Activated CD8-positive, alpha-beta T cell treated with anti-CD3 and anti-CD28 coated beads for 36 hours (primary cell): Measurements from ENCODE around the gene ZNF77. TPM values are rescaled to one million over a fixed set of nuclear protein-coding genes. Genes with fewer than 3 reads are reported as not detected.
A peak's percentile ranks its signal among the peaks of the same experiment; 100 is the strongest.

Experiments
- ATAC-seq: fragments of 200-7000 bp; cut with Tn5 transposase; one replicate; pipeline ENCODE4 v1.10.0; 2021; ENCODE audit warnings: mild to moderate bottlenecking, moderate library complexity
- CTCF ChIA-PET: fragments of 350-600 bp; sonication (Branson Sonifier 250); formaldehyde crosslinking; loops from one replicate; lab custom pipeline; 2021; ENCODE audit warnings: antibody characterized with exemption; lab: Charles Lee
- POLR2A ChIA-PET: fragments of 350-600 bp; sonication (Branson Sonifier 250); formaldehyde crosslinking; loops from one replicate; lab custom pipeline; 2021; ENCODE audit warnings: antibody characterized with exemption; lab: Charles Lee
- DNase-seq: peaks from one replicate; pipeline ENCODE4 v3.0.0-alpha.2; 2020
- H3K27ac Mint-ChIP-seq: one replicate; pipeline ENCODE4 v1.8.0; 2021; ENCODE audit warnings: mild to moderate bottlenecking, mixed read lengths
- H3K27me3 Mint-ChIP-seq: one replicate; pipeline ENCODE4 v1.8.0; 2021; ENCODE audit warnings: mixed read lengths
- H3K36me3 Mint-ChIP-seq: one replicate; pipeline ENCODE4 v1.8.0; 2021; ENCODE audit warnings: low read depth, mixed read lengths
- H3K4me1 Mint-ChIP-seq: one replicate; pipeline ENCODE4 v1.8.0; 2021; ENCODE audit warnings: low read depth, mixed read lengths
- H3K4me3 Mint-ChIP-seq: one replicate; pipeline ENCODE4 v1.8.0; 2021; ENCODE audit warnings: mild to moderate bottlenecking, moderate library complexity, mixed read lengths
- H3K9me3 Mint-ChIP-seq: one replicate; pipeline ENCODE4 v1.8.0; 2021; ENCODE audit warnings: mixed read lengths
- intact Hi-C: fragments of 100-400 bp; cut with micrococcal nuclease; formaldehyde crosslinking; loops from one replicate; pipeline ENCODE4 v1.10.0; 2022
- total RNA-seq, 2 experiments: library from RNA; stranded (reverse); gene quantifications; one replicate each; pipeline ENCODE4 v1.2.3, GENCODE V29; 2021
- TF ChIP-seq, protein P1 (sequence below): fragments of 200-600 bp; IDR thresholded peaks from one replicate; pipeline ENCODE4 v1.8.0; 2022; ENCODE audit warnings: antibody characterized with exemption, mild to moderate bottlenecking

Gene ZNF77
- total RNA-seq, 2 experiments from 2014 or later: 2.6 to 2.8 TPM

DNA sequence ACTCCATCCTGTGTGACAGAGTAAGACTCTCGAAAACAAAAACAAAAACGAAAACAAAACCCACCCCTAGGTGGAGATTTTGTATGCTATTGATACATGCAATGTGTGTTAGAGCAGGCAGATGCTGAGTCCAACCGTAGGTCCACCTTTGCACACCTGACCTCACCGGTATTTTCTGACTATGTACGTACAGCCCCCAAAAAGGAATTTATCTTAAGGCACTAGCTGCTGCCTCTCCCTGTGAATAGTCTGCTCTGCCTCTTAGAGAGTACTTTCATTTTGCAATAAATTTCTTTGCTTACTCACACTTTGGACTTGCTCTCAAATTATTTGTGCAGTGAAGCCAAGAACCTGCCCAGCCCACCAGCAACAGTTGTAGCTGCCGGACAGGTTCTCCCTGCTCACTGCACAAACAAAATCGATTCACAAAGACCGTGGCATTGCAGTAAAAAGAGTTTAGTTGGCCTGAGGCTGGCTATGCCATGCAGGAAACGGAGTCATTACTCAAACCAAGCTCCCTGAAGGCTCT is 8.2 kb upstream of the ZNF77 start:
- peaks cover 12% of the 10 kb centered on the region for H3K4me1 Mint-ChIP-seq
- H3K9me3 Mint-ChIP-seq: no peaks in the 10 kb centered on the region
- TF ChIP-seq, protein P1, sequence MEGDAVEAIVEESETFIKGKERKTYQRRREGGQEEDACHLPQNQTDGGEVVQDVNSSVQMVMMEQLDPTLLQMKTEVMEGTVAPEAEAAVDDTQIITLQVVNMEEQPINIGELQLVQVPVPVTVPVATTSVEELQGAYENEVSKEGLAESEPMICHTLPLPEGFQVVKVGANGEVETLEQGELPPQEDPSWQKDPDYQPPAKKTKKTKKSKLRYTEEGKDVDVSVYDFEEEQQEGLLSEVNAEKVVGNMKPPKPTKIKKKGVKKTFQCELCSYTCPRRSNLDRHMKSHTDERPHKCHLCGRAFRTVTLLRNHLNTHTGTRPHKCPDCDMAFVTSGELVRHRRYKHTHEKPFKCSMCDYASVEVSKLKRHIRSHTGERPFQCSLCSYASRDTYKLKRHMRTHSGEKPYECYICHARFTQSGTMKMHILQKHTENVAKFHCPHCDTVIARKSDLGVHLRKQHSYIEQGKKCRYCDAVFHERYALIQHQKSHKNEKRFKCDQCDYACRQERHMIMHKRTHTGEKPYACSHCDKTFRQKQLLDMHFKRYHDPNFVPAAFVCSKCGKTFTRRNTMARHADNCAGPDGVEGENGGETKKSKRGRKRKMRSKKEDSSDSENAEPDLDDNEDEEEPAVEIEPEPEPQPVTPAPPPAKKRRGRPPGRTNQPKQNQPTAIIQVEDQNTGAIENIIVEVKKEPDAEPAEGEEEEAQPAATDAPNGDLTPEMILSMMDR: no peak
- H3K4me3 Mint-ChIP-seq: no peak overlapping the region
- intact Hi-C loops: loop anchor here (10.0 kb wide), 1 partner anchor 112 kb away; the partner anchor contains the start of gene TLE5
- DNase-seq (no peak), ATAC-seq (no peak)
- no peak overlapping the region for H3K27ac Mint-ChIP-seq
- ChIA-PET CTCF (interaction anchor here (0.8 to 5.6 kb wide), 5 partner anchors 8 to 176 kb away, joined by 3 to 52 read pairs (median 4); no protein-coding TSS in a partner anchor), POLR2A (no interaction called here)
- H3K27me3 Mint-ChIP-seq: no peaks in the 10 kb centered on the region
- peaks cover 6% of the 10 kb centered on the region for H3K36me3 Mint-ChIP-seq

DNA sequence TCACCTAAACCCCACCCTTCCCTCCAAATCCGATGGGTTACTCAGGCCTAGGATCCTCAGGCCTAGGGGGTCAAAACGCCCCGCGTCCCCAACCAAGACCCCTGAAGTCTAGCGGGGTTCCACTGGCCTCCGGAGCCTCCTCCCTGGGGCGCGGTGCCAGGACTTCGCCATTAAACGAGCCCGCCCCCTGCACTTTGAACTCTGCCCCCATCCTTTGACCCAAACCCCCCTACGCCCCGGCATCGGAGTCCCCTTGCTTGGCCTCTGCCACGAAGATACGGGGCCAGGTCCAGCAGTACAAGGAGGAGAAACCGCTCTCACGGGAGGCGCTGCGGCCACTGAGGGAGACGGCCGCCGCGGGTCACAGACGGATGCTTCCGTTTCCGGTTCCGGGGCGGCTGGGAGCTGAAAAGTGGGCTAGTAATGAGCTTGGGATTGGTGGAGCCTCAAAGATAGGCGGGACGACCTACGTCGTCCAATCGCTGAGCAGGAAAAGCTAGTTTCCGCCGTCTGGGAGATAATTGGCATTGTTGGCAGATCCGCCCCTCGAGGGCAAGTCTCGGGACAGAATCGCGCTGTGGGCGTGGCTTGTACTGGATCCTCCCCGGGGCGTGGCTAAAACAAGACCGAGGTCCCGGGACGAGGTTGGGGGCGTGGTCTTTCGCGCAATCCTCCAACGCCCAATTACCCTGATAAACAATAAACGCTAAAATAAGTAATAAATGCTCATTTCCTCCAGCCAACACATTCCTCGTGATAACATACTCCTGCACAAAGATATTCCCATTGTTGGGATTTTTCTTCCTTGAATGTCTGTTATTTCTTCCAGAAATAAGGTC is 5.7 kb upstream of the ZNF77 start:
- peak; percentile 96 for ATAC-seq
- peaks cover 12% of the 10 kb centered on the region for H3K36me3 Mint-ChIP-seq
- peak overlapping the region; percentile 96 for H3K27ac Mint-ChIP-seq
- TF ChIP-seq, protein P1: no peak
- intact Hi-C loops: loop anchor here (10.0 kb wide), 1 partner anchor 114 kb away; the partner anchor contains the start of gene TLE5
- H3K4me3 Mint-ChIP-seq: peak overlapping the region; percentile 92
- peaks cover 21% of the 10 kb centered on the region for H3K4me1 Mint-ChIP-seq
- no peaks in the 10 kb centered on the region for H3K27me3 Mint-ChIP-seq
- CTCF ChIA-PET: interaction anchor here (0.6 to 5.6 kb wide), 53 partner anchors 9 to 535 kb away, joined by 3 to 52 read pairs (median 5); partner anchors contain the start of genes GNA11, GNA15, S1PR4 and THOP1
- POLR2A ChIA-PET: interaction anchor here (0.9 kb wide), 1 partner anchor 154 kb away, joined by 3 read pairs; no protein-coding TSS in a partner anchor
- peak; percentile 100 for DNase-seq
- H3K9me3 Mint-ChIP-seq: no peaks in the 10 kb centered on the region

DNA sequence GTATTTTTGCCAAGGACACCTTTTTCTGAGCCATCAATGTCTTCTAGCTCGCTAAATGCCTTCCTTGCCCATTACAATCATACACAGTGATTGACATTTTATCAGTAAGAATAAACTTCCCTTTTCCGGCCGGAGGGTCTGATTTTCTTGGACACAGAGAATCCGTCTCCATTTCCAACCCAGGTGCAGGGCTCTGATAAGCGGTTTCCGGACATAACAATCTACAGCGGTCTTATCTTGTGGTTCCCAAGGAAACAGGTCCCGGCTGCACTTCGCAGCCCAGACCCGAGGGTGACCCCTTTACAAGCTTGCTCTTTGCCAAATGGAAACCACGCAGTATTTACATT is 5.1 kb upstream of the ZNF77 start:
- TF ChIP-seq, protein P1: no peak
- ChIA-PET CTCF (interaction anchor here (0.6 to 5.6 kb wide), 40 partner anchors 10 to 535 kb away, joined by 3 to 52 read pairs (median 6); partner anchors contain the start of genes GNA11, GNA15, S1PR4 and THOP1), POLR2A (no interaction called here)
- peak overlapping the region; percentile 92 for H3K4me3 Mint-ChIP-seq
- intact Hi-C loops: loop anchor here (10.0 kb wide), 1 partner anchor 115 kb away; the partner anchor contains the start of gene TLE5
- DNase-seq (no peak), ATAC-seq (peak; percentile 1)
- peak overlapping the region; percentile 96 for H3K27ac Mint-ChIP-seq
- peaks cover 12% of the 10 kb centered on the region for H3K36me3 Mint-ChIP-seq
- H3K4me1 Mint-ChIP-seq: peaks cover 21% of the 10 kb centered on the region
- no peaks in the 10 kb centered on the region for H3K27me3 Mint-ChIP-seq
- H3K9me3 Mint-ChIP-seq: no peaks in the 10 kb centered on the region

DNA sequence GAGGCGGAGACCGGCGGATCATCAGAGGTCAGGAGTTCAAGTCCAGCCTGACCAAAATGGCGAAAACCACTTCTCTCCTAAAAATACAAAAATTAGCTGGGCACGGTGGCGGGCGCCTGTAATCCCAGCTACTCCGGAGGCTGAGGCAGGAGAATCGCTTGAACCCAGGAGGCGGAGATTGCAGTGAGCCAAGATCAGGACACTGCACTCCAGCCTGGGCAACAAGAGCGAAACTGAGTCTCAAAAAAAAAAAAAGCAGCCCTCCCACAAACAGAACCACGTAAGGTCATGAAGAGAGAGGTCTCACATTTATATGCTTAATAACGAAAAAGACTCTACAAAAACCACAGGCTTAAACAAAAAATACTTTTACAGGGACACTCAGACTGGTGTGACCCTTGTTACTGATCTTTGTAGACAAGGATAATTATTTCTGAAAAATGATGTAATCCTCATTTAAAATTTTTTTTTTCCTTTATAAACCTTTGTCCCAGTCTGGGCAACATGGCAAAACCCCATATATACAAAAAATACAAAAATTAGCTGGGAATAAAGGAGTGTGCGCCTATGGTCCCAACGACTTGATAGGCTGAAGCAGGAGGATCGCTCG is 909 bp upstream of the ZNF77 start:
- intact Hi-C loops: no loop called here
- H3K27me3 Mint-ChIP-seq: no peaks in the 10 kb centered on the region
- ChIA-PET POLR2A (no interaction called here), CTCF (no interaction called here)
- H3K4me3 Mint-ChIP-seq: peak overlapping the region; percentile 89
- H3K36me3 Mint-ChIP-seq: peaks cover 16% of the 10 kb centered on the region
- H3K27ac Mint-ChIP-seq: peak overlapping the region; percentile 99
- TF ChIP-seq, protein P1: no peak
- no peak for DNase-seq
- peaks cover 29% of the 10 kb centered on the region for H3K4me1 Mint-ChIP-seq
- no peak for ATAC-seq
- H3K9me3 Mint-ChIP-seq: no peaks in the 10 kb centered on the region
